GM21526 (cell line): ENCODE measurements around the gene GNPDA2.
"Not testable (repeated sequence)": the region's sequence is repeated elsewhere in the genome, so short reads cannot be mapped to it uniquely, and the experiment has no call there.

Source experiments
- ATAC-seq: cut with Tn5 transposase; IDR thresholded peaks from one replicate; pipeline ENCODE4 v1.9.1; 2021; ENCODE audit warnings: moderate library complexity; ENCODE audit not compliant: unreplicated experiment, low FRiP score

GNPDA2 gene

GRCh38 chr4:44726038-44726871 is at the start of gene GNPDA2:
GNPDA2 (minus strand) TSS chr4:44726556; CDS start chr4:44722207, 4,349 bp downstream.
- ATAC-seq = peak; percentile 95

- ATAC-seq = no peak
These were observed 46.0 kb upstream of the GNPDA2 start for GRCh38 chr4:44772340-44772739.

GRCh38 chr4:44771789-44772188 is 45.4 kb upstream of the GNPDA2 start:
- no peak for ATAC-seq

- no peak for ATAC-seq
These were observed 40.1 kb upstream of the GNPDA2 start for GRCh38 chr4:44766453-44766852.

- no peak for ATAC-seq
These were observed 38.8 kb upstream of the GNPDA2 start for GRCh38 chr4:44765116-44765515.

- ATAC-seq = no peak
These were observed 35.0 kb upstream of the GNPDA2 start for GRCh38 chr4:44761306-44761705.

- peak; percentile 77 for ATAC-seq
These were observed 34.0 kb upstream of the GNPDA2 start for GRCh38 chr4:44760142-44760898.

- no peak for ATAC-seq
These were observed 30.2 kb upstream of the GNPDA2 start for GRCh38 chr4:44756559-44756958.

GRCh38 chr4:44740201-44740600 is 13.8 kb upstream of the GNPDA2 start:
- no peak for ATAC-seq

- ATAC-seq = peak; percentile 80
These were observed 12.3 kb upstream of the GNPDA2 start for GRCh38 chr4:44738615-44739014.

- no peak for ATAC-seq
These were observed 10.5 kb upstream of the GNPDA2 start for GRCh38 chr4:44736900-44737299.

- not testable (repeated sequence) for ATAC-seq
These were observed 2.3 kb upstream of the GNPDA2 start for GRCh38 chr4:44728694-44729093.

GRCh38 chr4:44727471-44727870 is 1.1 kb upstream of the GNPDA2 start:
- ATAC-seq = no peak

GRCh38 chr4:44725726-44726037 is 674 bp downstream of the GNPDA2 start:
- ATAC-seq = no peak

- ATAC-seq = no peak
These were observed 1.2 kb downstream of the GNPDA2 start for GRCh38 chr4:44725166-44725565.

- no peak for ATAC-seq
These were observed 4.4 kb downstream of the GNPDA2 start for GRCh38 chr4:44722001-44722400.

- no peak for ATAC-seq
These were observed 6.0 kb downstream of the GNPDA2 start for GRCh38 chr4:44720371-44720770.

- no peak for ATAC-seq
These were observed 9.8 kb downstream of the GNPDA2 start for GRCh38 chr4:44716597-44716996.

- no peak for ATAC-seq
These were observed 13.2 kb downstream of the GNPDA2 start for GRCh38 chr4:44713125-44713524.

GRCh38 chr4:44704673-44705072 is 21.7 kb downstream of the GNPDA2 start:
- no peak for ATAC-seq

GRCh38 chr4:44701037-44701436 is 25.3 kb downstream of the GNPDA2 start:
- ATAC-seq = no peak

- ATAC-seq = no peak
These were observed 25.9 kb downstream of the GNPDA2 start for GRCh38 chr4:44700427-44700826.
